HG03139 (cell line): ENCODE data around the gene FOXF1.

Experiments used
- ATAC-seq: cut with Tn5 transposase; IDR thresholded peaks from one replicate; pipeline ENCODE4 v1.9.1; 2021; ENCODE audit not compliant: unreplicated experiment

Gene FOXF1

DNA sequence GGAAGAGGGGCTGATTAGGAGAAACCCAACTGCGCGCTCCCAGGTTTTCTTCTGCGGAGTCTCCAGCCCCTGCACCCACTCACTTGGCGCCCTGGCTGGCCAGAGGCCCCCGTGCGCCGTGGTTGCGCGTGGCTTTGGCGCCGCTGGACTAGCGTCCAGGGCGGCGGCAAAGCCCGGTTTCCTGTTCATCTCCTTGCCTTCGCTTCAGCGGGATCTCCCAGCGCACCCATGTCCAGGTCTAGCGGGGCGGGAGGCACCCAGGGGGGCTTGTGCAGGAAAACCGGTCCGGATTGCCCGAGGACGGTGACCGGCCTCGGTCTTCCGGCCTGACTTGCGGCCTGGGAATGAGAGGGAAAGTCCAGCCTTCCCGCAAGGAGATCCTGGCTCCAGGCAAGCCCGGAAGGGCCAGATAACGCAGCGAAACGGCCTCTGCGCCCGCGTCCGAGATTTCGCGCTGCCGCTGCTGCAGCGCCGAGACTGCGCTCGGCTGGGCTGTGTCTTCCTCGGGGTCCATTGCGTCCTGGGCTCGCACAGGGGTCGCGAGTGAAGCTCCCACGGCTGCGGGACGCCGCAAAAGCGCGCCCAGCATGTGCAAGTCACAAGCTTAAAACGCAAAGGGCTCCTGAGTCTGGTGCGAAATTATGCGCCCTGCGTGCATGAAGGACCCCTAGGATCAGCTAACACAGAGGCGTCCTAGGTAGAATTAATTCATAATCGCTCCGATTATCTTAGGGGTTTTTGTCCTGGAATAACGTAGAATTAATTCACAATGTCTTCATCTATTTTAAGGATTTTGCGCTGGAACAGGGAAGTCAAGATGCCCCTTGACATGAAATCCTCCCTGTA lies 5.7 kb downstream of the FOXF1 start:
- no peak for ATAC-seq

DNA sequence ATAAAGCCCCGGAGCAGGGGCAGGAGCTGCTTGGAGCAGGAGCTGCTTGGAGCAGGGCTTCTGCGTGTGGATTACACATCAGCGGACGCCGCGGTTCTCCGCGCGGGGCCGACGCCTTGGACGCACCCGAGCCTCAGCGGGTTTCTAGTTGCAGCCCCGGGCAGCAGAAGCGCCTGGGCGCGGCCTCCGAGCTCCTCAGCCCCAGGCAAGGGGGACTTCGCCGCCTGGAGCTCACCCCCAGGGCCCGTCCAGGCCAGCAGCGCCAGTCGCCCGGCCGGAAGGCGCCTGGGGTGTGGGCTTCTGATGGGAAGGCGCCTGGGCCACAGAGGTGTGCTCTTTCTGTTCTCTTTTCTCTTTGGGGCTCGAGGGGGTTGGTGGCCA lies 6.3 kb downstream of the FOXF1 start:
- ATAC-seq, result no peak

DNA sequence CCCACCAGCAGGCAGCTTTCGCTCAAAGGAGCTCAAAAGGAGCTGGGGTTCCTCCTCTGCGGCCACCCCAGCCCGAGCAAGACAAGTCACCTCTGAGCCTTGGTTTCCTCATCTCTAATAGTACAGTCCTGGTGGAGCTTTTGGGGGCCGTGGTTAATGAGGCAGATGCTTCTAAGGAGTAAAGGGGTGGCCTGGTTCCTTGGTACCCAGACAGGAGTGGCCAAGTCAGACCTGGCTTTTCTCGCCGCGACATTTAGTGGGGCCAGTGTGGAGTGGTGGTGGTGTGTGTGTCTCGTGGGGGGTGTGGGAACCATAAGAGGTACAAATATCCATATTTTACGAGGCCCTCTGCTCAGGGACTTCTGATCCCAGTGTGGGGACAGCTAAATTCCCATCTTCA lies 6.7 kb downstream of the FOXF1 start:
- ATAC-seq, result no peak

DNA sequence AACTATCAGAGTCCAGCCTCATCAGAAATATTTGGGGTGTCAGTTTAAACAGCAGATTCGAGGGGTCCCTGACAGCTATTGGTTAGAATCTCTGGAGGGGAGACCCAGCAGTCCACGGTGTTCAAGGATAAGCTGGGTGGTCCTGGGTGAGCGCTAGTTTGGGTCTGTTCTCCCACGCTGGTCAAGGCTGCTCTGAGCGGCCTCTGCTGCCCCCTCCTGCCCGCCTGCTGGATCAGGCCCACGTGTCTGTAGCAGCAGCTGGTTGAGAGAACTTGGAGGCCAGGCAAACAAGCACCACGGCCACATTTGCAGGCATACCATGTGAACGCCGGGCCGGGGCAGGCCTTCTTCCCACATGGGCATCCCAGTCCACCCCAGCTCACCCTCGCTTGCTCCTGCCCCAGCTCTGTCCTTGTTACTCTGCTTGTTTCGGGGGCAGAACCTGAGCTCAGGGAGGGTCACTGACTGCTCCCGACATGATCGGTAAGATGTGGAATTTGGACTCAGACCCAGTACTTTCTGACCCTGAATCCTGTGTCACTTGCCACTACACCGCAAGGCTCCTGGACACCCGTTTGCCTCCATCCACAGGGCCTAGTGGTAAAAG lies 7.4 kb downstream of the FOXF1 start:
- no peak for ATAC-seq

- ATAC-seq, result no peak
These were observed 8.8 kb downstream of the FOXF1 start for GRCh38 chr16:86519007-86519648.

GRCh38 chr16:86519649-86520316 lies 9.5 kb downstream of the FOXF1 start:
- no peak for ATAC-seq

GRCh38 chr16:86520317-86521210 lies 10.2 kb downstream of the FOXF1 start:
- ATAC-seq, result no peak

GRCh38 chr16:86521236-86522197 lies 11.2 kb downstream of the FOXF1 start:
- no peak for ATAC-seq

DNA sequence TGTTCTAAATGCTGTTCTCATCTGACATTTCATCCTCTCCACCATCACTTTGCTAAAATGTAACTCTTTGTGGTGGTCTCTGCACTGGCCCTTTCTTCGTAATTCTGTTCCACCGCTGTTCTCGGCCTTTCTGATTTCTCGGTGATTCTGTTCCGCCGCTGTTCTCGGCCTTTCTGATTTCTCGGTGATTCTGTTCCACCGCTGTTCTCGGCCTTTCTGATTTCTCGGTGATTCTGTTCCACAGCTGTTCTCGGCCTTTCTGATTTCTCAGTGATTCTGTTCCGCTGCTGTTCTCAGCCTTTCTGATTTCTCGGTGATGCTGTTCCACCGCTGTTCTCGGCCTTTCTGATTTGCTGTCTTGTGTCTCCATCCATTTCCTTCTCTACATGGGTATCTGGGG lies 12.3 kb downstream of the FOXF1 start:
- no peak for ATAC-seq

DNA sequence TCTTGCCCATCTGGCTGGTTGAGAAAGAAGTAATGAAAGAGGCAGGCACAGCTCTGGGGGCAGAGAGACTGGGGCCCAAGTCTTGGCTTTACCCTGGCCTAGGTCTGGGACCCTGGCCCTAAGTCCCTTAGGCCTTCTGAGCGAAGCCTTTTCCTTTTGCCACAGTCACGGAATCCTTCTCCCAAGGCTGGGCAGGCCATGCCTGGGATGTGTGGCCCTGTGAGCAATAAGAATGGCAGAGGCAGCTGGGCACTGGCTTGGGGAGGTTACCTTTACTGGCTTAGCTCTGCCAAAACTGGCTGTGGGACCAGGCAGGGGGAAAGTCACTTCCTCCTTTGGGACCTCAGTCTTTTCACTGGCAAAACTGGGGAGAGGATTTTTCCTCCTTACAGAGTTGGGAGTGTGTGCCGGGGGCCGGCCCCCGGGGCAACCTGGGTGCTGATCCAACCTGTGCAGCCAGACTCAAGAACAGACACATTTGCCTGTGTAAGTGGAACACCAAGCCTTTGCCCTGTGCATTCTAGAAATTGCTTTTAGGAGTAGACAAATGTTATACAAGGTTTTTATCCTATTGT lies 12.9 kb downstream of the FOXF1 start:
- ATAC-seq, result no peak

DNA sequence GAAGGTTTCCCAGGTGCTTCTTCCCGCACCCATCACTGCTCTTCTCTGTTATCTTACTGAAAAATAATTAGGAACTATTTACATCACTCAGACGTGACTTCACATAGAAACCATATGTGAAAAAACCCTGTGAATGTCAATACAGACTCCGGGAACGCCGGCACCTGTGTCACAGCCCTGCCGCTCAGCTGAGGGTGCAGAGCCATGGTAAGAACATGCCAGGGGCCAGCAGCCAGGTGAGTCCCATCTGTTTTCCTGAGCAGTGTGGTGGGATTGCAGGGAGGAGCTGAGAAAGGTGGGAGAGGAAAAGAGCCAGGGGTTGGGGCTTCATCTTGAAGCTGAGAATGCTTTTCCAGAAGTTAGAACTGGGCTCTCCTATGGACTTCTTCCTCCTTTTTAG lies 13.7 kb downstream of the FOXF1 start:
- no peak for ATAC-seq

DNA sequence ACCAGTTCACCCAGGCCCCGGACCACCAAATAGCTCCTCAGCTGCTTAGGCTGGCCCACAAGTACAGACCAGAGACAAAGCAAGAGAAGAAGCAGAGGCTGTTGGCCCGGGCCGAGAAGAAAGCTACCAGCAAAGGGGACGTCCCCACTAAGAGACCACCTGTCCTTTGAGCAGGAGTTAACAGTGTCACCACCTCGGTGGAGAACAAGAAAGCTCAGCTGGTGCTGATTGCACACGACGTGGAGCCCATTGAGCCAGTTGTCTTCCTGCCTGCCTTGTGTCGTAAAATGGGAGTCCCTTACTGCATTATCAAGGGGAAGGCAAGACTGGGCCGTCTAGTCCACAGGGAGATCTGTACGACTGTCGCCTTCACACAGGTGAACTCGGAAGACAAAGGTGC lies 15.4 kb downstream of the FOXF1 start:
- no peak for ATAC-seq

GRCh38 chr16:86527366-86527765 lies 17.0 kb downstream of the FOXF1 start:
- ATAC-seq, result no peak

GRCh38 chr16:86528061-86528929 lies 18.0 kb downstream of the FOXF1 start:
- ATAC-seq, result no peak

DNA sequence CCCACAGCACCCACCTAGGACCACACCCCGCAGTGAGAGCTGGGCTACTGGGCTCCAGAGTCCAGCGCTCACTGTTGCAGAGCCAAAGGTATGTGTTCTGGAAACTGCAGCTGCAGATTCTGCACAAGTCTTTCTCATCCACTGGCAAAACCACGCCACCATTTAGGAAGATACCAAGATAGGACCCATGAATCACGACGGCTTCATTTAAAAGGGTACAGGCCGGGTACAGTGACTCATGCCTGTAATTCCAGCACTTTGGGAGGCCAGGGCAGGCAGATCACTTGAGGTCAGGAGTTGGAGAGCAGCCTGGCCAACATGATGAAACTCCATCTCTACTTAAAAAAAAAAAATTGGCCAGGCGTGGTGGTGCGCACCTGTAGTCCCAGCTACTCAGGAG lies 18.8 kb downstream of the FOXF1 start:
- no peak for ATAC-seq

GRCh38 chr16:86530251-86531190 lies 20.2 kb downstream of the FOXF1 start:
- no peak for ATAC-seq

DNA sequence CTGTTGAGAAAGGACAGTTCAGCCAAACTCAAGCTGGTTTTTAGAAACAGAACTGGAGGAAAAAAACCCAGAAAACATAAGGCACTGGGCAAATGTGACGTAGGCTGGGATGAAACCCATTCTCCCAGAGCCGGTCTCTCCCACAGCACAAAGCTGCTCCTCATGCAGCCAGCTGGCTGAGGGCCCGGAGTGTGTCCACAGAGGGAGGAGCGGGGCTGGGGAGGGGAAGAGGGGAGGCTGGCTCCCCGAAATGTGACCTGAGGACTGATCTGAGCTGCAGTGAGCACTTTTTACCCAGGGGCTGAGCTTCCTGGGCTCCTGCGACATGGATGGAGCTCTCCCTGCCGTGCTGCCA lies 20.8 kb downstream of the FOXF1 start:
- ATAC-seq, result no peak
